ENCODE results near the gene TMEM91.

Gene TMEM91

GRCh38 chr19:41412953-41413352 is 36.6 kb downstream of the TMEM91 start:
- no peaks in the 10 kb centered on the region for H3K9me3 ChIP-seq (ENCODE audit: low read length)
- H3K4me3 ChIP-seq (ENCODE audit: low read length): no peak overlapping the region
- H3K36me3 ChIP-seq (ENCODE audit: insufficient read depth, low read length): peaks cover 35% of the 10 kb centered on the region
- H3K27me3 ChIP-seq (ENCODE audit: insufficient read depth, low read length): no peaks in the 10 kb centered on the region
- no peak overlapping the region for H2AFZ ChIP-seq (ENCODE audit: low read depth, low read length)
- no peaks in the 10 kb centered on the region for H3K4me1 ChIP-seq (ENCODE audit: insufficient read depth, low read length)

GRCh38 chr19:41413947-41414346 is 37.6 kb downstream of the TMEM91 start:
- Histone ChIP-seq H2AFZ (ENCODE audit: low read depth, low read length) (no peak overlapping the region), H3K4me3 (ENCODE audit: low read length) (no peak overlapping the region), H3K9me3 (ENCODE audit: low read length) (no peaks in the 10 kb centered on the region), H3K4me1 (ENCODE audit: insufficient read depth, low read length) (no peaks in the 10 kb centered on the region), H3K36me3 (ENCODE audit: insufficient read depth, low read length) (peaks cover 40% of the 10 kb centered on the region), H3K27me3 (ENCODE audit: insufficient read depth, low read length) (no peaks in the 10 kb centered on the region)

DNA sequence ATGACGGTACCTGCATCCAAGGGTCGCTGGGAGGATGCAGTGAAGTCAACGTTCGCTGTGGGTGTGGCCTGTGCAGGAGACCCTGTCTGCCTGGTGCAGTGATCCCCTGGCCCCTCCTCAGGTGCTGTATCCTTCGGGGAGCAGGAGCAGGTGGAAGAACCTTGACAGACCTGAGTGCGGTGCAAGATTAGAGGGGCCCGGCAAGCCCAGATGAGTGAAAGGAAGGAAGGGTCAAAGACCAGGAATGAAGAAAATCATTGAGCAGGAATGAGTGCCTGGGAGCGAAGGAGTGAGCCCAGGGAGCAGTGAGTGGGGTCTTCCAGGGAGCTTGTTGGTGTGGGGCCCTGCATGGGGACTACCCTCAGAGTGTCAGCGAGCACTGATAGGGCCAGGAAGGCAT is 38.1 kb downstream of the TMEM91 start:
- H3K4me3 ChIP-seq (ENCODE audit: low read length): no peak overlapping the region
- H3K36me3 ChIP-seq (ENCODE audit: insufficient read depth, low read length): peaks cover 44% of the 10 kb centered on the region
- H3K27me3 ChIP-seq (ENCODE audit: insufficient read depth, low read length): no peaks in the 10 kb centered on the region
- no peaks in the 10 kb centered on the region for H3K4me1 ChIP-seq (ENCODE audit: insufficient read depth, low read length)
- H2AFZ ChIP-seq (ENCODE audit: low read depth, low read length): no peak overlapping the region
- H3K9me3 ChIP-seq (ENCODE audit: low read length): no peaks in the 10 kb centered on the region

DNA sequence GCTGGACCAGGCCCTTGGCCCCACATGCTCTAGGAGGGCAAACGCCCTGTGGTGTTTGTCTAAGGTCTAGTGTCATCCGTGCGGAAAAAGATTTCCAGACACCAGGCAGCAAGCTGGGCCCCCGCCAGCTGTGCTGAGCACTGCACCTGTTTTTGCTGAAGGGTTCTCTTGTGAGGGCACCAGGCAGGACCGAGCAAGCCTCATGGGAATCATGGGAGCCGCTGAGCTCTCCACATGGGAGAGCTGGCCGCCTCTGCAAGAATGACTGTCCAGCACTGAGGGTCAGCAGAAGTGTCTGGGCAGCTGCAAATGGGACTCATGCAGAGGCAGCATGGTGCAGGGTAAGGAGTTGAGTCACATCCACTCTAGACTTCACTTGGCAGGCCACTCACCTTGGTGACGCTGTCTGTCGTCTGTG is 38.8 kb downstream of the TMEM91 start:
- Histone ChIP-seq H2AFZ (ENCODE audit: low read depth, low read length) (no peak overlapping the region), H3K4me1 (ENCODE audit: insufficient read depth, low read length) (no peaks in the 10 kb centered on the region), H3K27me3 (ENCODE audit: insufficient read depth, low read length) (no peaks in the 10 kb centered on the region), H3K4me3 (ENCODE audit: low read length) (no peak overlapping the region), H3K36me3 (ENCODE audit: insufficient read depth, low read length) (peaks cover 48% of the 10 kb centered on the region), H3K9me3 (ENCODE audit: low read length) (no peaks in the 10 kb centered on the region)

- Histone ChIP-seq H3K4me1 (ENCODE audit: insufficient read depth, low read length) (no peaks in the 10 kb centered on the region), H3K27me3 (ENCODE audit: insufficient read depth, low read length) (no peaks in the 10 kb centered on the region), H3K36me3 (ENCODE audit: insufficient read depth, low read length) (peaks cover 53% of the 10 kb centered on the region), H3K4me3 (ENCODE audit: low read length) (no peak overlapping the region), H3K9me3 (ENCODE audit: low read length) (no peaks in the 10 kb centered on the region), H2AFZ (ENCODE audit: low read depth, low read length) (no peak overlapping the region)
Observed at GRCh38 chr19:41416194-41416674, 39.9 kb downstream of the TMEM91 start.

DNA sequence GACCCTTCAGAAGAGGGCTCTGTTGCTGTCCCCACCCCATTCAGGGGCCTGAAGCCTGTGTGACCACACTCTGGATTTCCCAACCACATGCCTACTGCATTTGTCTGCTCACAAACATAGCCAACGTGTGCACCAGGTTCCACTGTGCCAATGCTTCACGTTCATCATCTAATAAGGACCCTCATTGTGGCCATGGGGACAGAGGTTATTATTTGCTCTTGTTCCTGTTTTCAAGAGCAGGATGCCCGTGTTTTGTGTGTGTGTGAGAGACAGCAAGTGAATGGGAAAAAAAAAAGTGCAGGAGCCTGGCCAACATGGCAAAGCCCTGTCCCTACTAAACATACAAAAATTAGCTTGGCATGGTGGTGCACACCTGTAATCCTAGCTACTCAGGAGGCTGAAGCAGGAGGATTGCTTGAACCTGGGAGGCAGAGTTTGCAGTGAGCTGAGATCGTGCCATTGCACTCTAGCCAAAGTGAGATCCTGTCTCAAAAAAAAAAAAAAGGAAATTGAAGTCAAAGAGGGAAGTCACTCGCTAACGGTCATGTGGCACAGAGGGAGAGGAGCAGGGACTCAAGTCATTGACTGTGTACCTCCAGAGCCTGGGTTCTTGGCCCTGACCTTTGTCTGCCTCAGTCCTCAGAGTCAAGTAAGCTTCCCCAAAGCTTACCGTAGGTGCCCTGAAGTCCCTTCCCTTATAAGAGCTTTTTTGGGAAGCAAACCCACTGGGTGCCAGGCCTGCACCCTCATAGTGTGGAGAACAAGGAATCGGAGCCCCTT is 44.0 kb downstream of the TMEM91 start:
- H3K4me3 ChIP-seq (ENCODE audit: low read length): no peak overlapping the region
- no peaks in the 10 kb centered on the region for H3K9me3 ChIP-seq (ENCODE audit: low read length)
- no peak overlapping the region for H2AFZ ChIP-seq (ENCODE audit: low read depth, low read length)
- H3K36me3 ChIP-seq (ENCODE audit: insufficient read depth, low read length): peaks cover 57% of the 10 kb centered on the region
- H3K4me1 ChIP-seq (ENCODE audit: insufficient read depth, low read length): no peaks in the 10 kb centered on the region
- H3K27me3 ChIP-seq (ENCODE audit: insufficient read depth, low read length): no peaks in the 10 kb centered on the region

DNA sequence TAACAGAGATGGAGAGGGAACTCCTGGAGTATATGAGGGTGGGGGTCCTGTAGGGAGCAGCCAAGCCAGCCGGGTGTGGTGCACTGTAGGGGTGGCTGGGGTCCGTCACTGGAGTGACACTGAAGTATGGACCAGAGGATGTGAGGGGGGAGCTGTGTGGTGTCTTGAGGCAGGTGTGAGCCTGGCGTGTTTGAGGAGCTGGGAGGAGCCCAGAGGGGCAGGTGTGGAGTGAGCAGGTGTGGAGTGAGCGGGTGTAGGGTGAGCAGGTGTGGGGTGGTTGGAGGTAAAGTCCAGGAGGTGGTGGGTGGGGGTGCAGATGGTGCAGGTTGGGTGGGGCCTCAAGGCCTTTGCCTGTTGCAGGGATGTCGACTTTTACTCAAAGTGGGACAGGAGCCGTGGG is 45.0 kb downstream of the TMEM91 start:
- Histone ChIP-seq H3K4me3 (ENCODE audit: low read length) (no peak overlapping the region), H3K9me3 (ENCODE audit: low read length) (no peaks in the 10 kb centered on the region), H3K27me3 (ENCODE audit: insufficient read depth, low read length) (no peaks in the 10 kb centered on the region), H3K4me1 (ENCODE audit: insufficient read depth, low read length) (peaks cover under 1% of the 10 kb centered on the region), H2AFZ (ENCODE audit: low read depth, low read length) (no peak overlapping the region), H3K36me3 (ENCODE audit: insufficient read depth, low read length) (peaks cover 60% of the 10 kb centered on the region)

GRCh38 chr19:41421973-41422372 is 45.6 kb downstream of the TMEM91 start:
- H3K9me3 ChIP-seq (ENCODE audit: low read length): no peaks in the 10 kb centered on the region
- H3K36me3 ChIP-seq (ENCODE audit: insufficient read depth, low read length): peaks cover 58% of the 10 kb centered on the region
- no peaks in the 10 kb centered on the region for H3K27me3 ChIP-seq (ENCODE audit: insufficient read depth, low read length)
- no peak overlapping the region for H2AFZ ChIP-seq (ENCODE audit: low read depth, low read length)
- no peak overlapping the region for H3K4me3 ChIP-seq (ENCODE audit: low read length)
- H3K4me1 ChIP-seq (ENCODE audit: insufficient read depth, low read length): peaks cover 7% of the 10 kb centered on the region

GRCh38 chr19:41422456-41422855 is 46.1 kb downstream of the TMEM91 start:
- Histone ChIP-seq H3K4me1 (ENCODE audit: insufficient read depth, low read length) (peaks cover 10% of the 10 kb centered on the region), H3K36me3 (ENCODE audit: insufficient read depth, low read length) (peaks cover 55% of the 10 kb centered on the region), H3K4me3 (ENCODE audit: low read length) (no peak overlapping the region), H2AFZ (ENCODE audit: low read depth, low read length) (no peak overlapping the region), H3K9me3 (ENCODE audit: low read length) (no peaks in the 10 kb centered on the region), H3K27me3 (ENCODE audit: insufficient read depth, low read length) (no peaks in the 10 kb centered on the region)

GRCh38 chr19:41422955-41423354 is 46.6 kb downstream of the TMEM91 start:
- Histone ChIP-seq H3K9me3 (ENCODE audit: low read length) (no peaks in the 10 kb centered on the region), H3K4me3 (ENCODE audit: low read length) (no peak overlapping the region), H2AFZ (ENCODE audit: low read depth, low read length) (no peak overlapping the region), H3K4me1 (ENCODE audit: insufficient read depth, low read length) (peaks cover 15% of the 10 kb centered on the region), H3K36me3 (ENCODE audit: insufficient read depth, low read length) (peaks cover 55% of the 10 kb centered on the region), H3K27me3 (ENCODE audit: insufficient read depth, low read length) (no peaks in the 10 kb centered on the region)

- Histone ChIP-seq H3K27me3 (ENCODE audit: insufficient read depth, low read length) (no peaks in the 10 kb centered on the region), H3K4me1 (ENCODE audit: insufficient read depth, low read length) (peaks cover 20% of the 10 kb centered on the region), H2AFZ (ENCODE audit: low read depth, low read length) (no peak overlapping the region), H3K4me3 (ENCODE audit: low read length) (no peak overlapping the region), H3K9me3 (ENCODE audit: low read length) (no peaks in the 10 kb centered on the region), H3K36me3 (ENCODE audit: insufficient read depth, low read length) (peaks cover 45% of the 10 kb centered on the region)
Observed at GRCh38 chr19:41424335-41425173, 48.2 kb downstream of the TMEM91 start.

DNA sequence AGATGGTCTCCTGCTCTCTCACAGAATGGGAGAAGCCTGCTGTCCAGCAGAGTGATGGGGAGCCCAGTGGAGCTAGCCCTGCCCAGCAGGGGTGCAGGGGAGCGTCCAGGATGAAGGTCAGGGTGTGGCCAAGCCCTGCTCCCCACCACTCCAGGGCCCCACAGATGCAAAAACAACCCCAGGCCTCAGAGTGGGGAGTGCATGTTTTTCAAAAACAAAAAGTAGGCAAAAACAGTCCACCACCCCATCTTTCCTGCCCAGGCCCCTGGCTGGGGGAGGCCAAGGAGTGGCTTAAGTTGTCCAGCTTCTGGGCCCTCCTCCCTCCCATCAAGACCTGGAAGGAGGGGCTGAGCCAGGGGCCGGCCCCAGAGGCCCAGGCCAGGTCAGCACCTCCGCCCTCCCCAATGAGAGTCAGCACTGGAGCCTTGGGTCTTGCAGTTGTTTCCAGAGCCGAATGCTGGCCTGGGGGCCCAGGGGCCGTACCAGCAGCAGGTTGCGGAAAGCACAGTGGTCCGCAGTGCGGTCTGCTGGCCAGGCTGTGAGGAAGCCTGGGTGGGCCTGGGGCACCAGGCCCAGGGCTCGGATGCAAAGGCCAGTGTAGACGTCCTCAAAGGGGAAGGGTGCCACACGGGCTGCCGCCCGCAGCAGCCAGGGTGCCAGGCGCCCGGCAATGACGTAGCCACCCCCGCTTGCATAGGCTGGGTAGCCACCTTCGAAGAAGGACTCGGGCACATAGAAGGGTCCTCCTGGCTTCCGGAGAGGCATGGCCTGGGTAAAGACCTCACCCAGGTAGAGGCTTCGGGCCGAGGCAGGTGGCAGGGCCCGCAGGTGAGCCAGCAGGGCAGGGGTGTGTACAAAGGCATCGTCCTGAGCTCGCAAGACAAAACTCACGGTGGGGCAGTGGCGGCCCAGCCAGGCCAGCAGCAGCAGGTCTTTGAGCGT is 49.1 kb downstream of the TMEM91 start:
- Histone ChIP-seq H3K9me3 (ENCODE audit: low read length) (no peaks in the 10 kb centered on the region), H3K4me3 (ENCODE audit: low read length) (no peak overlapping the region), H3K36me3 (ENCODE audit: insufficient read depth, low read length) (peaks cover 40% of the 10 kb centered on the region), H3K27me3 (ENCODE audit: insufficient read depth, low read length) (no peaks in the 10 kb centered on the region), H2AFZ (ENCODE audit: low read depth, low read length) (no peak overlapping the region), H3K4me1 (ENCODE audit: insufficient read depth, low read length) (peaks cover 20% of the 10 kb centered on the region)
